CMK (cell line): ENCODE data around the gene IFT88.

Experiments used
- DNase-seq: peaks from one replicate; pipeline ENCODE4 v3.0.0-alpha.2; 2010; ENCODE audit warnings: low read depth

The IFT88 gene

DNA sequence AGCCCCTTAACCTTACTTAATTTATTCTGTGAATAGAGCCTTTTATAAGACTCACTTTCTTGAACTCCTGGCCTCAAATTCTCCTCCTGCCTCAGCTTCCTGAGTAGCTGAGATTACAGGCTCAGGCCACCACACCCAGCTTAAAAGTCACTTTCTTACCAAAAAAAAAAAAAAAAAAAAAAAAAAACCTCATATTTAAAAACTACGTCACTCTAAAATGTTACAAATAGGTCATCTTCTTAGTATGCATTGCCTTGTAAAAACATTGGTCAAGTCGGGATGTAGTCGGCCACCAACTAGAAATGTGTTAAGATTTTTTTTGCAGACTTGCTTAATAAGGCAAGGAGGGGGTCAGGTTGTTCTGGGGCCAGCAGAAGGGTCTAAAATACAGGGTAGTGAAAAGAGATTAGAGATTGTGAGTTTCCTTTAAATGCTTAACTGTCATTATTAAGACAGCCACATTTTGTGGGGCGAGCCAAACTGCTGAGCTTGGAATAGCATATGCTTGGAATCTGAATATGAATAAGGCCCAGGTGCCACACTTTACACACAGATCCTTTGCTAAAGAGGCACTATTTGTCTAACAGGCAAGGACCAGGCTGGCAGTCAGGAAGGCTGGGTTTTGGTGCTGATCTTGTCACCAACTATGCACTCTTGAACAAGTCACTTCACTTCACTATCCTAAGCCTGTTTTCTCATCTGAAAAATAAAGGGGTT lies 120.1 kb downstream of the IFT88 start:
- DNase-seq = no peak

DNA sequence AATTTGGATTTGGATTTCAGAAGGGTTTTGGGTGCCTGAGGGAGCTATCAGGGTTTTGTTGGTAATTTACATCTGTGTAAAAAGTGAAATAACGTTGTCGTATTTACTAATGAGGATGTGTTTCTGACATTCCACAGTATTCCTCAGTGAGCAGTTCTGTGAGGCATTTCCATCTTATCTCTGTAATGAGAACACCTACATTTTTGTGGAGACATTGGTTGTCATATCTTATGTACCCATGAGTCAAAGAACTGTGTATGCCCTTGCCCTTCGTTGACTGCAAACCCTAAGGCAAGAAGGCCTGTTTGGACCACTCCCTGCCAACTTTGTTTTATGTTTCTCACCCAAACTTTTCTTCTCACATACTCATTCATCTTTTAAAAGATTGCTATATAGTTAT lies 122.3 kb downstream of the IFT88 start:
- no peak for DNase-seq

DNA sequence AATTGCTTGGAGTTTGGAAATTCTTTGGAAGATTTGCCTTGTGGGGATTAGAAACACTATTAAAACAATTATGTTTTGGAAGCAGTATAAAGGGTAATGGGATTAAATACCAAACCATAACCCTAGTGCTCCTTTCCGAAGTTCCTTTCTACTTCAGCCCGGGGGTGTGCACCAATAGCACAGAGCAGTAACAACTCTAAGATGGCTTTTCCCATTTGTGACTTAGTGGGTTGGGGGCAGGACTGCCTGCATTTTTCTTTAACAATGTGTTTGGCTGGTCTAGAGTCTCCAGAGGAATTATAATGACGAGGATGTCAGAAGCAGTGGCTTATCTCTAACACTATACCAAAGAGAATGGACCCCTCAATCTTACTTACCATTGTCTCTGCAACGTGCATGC lies 124.7 kb downstream of the IFT88 start:
- no peak for DNase-seq

DNA sequence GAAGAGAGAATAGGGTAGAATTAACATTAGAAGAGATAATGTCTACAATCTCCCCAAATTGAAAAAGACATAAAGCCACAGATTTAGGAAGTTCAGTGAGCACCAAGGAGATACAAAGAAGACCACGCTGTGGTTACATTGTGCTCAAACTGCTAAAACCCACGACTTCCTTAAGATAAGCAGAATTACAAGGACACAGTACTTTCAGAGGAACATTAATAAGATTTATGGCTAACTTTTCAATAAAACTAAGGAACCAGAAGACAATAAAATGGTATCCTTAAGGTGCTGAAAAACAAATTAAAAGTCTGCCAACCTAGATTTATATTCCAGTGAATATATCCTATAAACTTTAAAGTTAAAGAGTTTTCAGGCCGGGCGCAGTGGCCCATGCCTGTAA lies 129.1 kb downstream of the IFT88 start:
- no peak for DNase-seq

DNA sequence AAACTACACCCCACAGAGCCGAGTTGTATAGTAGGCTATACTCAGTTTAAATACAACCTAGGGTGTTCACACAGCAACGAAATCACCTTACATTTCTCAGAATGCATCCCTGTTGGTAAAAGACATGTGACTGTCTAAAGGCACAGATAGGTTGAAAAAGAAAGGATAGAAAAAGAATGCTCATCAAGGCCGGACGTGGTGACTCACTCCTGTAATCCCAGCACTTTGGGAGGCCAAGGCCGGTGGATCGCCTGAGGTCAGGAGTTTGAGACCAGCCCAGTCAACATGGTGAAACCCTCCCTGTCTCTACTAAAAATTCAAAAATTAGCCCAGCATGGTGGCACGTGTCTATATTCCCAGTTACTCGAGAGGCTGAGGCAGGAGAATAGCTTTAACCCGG lies 132.8 kb downstream of the IFT88 start:
- DNase-seq = no peak

DNA sequence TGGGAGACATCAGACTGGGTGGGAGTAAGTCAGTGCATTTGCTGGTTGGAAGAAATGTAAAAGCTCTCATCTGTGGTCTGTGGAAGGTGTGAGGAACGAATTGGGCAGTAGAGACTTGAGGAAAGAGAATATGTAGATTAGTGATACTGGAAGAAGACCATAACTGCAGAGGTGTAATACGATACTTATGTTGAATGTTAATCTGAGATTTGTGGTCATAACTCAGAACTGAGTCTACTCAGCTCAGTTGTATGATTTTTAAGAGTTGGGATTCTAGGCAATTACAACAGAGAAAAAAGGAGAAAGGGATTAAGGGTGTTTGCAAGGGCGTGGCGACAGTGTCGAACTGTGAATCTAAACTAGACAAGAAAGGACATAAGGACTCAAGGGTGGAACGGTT lies 133.3 kb downstream of the IFT88 start:
- DNase-seq = no peak

DNA sequence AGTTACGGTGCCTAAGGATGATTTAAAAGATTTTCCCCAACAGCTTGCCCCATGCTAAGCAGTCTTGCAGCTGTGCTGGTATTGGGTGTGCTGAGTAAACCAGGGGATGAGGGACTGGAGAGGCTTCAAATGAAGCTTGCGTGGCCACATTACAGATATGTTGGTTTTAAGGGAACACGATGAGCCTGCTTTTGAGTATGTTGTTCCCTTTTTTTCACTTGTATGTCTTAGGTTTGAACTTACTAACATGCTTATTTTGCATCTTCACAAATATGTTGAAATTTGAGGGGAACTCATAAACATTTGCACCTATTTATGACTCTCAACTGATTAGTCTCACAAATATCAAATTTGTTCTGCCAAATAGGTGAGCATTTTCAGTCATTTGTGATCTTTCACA lies 134.5 kb downstream of the IFT88 start:
- no peak for DNase-seq

DNA sequence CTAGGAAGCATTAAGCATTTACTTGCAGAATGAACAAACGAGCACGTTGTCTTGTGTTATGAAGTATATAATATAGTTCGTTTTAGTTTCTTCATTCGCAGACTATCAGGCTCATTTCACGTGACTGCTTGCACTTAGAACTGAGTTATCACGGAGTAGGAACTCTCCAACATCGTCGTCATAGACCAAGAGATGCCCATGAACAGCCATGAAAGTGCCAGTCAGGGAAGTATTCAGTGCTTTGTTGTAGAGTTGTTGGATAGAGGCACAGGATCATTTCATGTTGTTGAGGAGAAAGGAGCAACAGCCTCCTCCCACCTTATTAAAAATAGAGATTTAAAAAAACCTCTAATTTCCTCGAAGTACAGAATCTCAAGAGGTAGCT lies 135.6 kb downstream of the IFT88 start:
- no peak for DNase-seq

DNA sequence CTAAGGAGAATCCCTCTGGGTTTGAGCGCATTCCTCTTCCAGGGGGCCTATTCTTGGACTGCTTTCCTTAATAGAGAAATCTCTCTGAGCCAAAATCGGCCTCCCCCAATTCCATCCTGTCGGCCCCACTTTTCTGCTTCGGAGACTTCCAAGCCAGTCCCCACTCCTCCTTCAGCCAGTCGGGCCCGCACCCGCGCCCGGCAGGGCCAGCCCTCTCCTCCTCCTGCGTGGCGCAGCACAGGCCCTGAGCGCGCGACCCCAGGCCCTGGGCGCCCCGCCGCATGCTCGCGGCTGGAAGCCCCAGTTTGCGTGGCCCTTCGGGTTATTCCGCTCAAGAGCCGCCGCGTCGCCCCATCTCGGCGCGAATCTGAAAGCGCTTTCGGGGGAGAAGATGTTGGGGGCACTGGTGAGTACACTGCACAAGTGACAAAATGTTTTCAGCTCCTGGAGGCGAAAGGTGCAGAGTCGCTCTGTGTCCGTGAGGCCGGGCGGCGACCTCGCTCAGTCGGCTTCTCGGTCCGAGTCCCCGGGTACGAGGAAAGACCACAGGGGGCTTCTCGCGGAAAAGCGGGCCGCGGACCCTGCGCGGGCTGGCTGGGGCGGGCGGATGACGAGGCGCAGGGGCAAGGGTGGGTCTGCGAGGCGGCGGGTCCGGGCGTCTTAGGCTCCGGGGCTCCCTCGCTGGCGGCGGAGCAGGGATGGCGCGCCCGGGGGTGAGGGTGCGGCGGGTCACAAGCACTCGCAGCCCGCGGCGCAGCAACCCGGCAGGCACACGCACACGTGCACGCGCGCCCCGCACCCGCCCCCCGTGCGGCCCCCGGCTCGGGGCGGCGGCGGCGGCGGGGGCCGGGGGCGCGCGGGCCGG lies 136.2 kb downstream of the IFT88 start, which contains the start of gene IL17D:
IL17D (plus strand) TSS at position 785 of the 865 bp plus-strand sequence. CDS start 303 bp downstream, outside the sequence.
- no peak for DNase-seq

DNA sequence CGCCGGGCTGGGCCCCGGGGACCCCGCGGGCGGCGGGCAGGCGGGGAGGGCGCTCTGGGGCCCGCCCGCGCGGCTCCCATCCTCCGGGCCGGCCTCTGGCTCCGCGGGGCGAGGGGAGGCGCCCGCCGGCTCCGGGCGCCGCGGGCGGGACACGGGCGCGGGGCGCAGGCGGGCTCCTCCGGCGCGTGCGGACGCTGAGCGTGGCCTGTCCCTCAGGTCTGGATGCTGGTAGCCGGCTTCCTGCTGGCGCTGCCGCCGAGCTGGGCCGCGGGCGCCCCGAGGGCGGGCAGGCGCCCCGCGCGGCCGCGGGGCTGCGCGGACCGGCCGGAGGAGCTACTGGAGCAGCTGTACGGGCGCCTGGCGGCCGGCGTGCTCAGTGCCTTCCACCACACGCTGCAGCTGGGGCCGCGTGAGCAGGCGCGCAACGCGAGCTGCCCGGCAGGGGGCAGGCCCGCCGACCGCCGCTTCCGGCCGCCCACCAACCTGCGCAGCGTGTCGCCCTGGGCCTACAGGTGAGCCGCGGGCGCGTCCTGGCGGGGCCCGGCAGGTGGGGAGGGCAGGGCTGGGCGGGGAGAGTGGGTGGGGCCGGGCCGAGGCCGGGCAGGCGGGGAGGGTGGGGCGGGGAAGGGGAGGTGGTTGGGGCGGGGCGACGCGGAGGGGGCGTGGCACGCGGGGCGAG lies 137.0 kb downstream of the IFT88 start:
- DNase-seq = no peak

DNA sequence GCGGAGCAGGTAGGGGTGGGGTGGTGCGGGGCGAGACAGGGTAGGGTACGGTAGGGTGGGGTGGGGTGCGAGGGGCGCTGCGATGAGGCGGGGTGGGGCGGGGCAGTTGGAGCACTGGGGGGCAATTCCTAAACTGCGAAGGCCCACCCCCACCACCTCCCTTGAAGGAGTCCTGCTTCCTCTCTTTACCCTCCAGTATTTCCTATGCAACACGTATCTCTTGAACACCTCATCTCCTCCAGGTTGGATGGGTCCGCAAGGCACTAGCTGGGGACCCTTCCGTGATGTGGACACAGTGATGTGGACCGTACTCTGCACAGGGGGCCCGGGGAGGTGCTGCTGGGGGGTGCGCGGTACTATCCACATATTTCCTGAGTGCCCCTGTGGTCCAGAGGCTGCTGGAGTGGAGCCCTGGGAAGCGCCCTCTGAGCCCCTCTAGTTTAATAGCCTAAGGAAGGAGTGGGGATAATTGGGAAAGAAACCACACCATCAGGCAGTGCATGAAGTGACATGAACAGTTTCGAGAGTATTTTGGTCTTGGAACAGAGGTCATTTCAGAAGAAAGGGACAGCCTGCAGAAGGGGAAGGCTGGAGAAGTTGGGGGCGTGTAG lies 137.6 kb downstream of the IFT88 start:
- DNase-seq = no peak

DNA sequence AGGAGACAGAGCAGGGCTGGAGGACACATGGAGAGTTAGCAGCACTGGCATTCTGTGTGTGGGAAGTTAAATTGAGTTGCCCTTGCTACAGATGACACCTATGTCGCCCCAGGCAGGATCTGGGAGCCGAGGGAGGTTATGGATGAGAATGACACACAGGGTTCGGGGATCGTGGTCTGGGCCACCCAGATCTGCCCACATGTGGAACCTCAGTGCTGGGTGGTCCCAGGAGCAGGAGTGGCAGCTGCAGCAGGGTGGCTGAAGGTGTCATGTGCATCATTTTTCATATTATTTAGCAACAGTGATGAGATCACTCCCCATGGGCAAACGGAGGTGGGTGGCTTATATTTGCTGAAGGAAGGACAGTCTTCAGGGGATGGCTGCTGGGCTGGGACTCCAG lies 139.7 kb downstream of the IFT88 start:
- DNase-seq = no peak

DNA sequence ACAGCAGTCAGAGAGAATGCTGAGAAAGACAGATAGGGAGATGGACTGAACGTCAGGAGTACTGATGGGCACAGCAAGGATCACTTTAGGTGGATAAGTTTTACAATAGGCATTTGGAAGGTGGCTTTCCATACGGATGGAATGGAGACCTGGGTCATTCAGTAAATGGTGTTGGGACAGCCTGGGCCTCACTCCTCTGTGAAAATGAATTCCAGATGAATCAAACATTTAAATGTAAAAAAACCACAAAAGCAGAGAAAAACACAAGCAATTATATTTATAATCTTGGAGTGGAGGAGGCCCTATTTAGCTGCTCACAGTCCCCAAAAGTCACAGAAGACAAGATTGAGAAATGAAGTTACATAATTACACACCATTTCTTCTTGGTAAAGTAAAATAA lies 141.3 kb downstream of the IFT88 start:
- DNase-seq = no peak

DNA sequence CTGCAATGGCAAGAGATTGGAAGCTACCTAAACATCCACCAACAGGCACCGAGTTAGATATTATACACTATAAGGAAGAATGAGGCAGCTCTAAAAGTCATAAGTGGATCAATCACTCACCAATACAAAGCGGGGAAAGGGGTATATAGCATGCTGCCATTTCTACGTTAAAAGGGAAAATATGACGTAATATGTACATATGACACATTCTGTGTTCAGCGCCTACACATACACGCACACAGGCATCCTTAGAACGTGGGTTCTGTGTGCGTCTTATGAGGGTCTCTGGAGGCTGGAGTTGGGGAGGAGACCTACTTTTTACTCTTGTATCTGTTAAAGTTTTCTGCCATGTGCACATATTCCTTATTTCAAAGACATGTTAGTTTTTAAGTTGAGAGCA lies 142.4 kb downstream of the IFT88 start:
- DNase-seq = no peak

DNA sequence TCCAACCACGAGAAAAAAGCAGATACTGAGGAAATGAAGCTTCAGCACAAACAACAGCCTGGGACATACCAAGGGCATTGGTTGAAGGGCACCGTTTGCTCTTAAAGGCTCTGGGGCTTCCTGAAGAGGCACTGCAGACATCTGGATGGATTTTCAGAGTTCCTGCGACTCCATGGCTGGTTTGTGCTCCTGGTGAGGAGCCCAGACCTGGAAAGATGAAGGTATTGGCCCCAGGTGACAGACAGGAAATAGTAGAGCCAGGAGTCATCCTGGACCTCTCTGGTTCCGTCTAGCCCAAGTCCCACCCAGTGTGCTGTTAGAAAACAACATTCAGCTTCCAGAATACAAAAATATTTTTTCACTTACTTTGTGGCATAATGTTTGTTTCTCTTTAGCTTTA lies 142.8 kb downstream of the IFT88 start:
- no peak for DNase-seq

DNA sequence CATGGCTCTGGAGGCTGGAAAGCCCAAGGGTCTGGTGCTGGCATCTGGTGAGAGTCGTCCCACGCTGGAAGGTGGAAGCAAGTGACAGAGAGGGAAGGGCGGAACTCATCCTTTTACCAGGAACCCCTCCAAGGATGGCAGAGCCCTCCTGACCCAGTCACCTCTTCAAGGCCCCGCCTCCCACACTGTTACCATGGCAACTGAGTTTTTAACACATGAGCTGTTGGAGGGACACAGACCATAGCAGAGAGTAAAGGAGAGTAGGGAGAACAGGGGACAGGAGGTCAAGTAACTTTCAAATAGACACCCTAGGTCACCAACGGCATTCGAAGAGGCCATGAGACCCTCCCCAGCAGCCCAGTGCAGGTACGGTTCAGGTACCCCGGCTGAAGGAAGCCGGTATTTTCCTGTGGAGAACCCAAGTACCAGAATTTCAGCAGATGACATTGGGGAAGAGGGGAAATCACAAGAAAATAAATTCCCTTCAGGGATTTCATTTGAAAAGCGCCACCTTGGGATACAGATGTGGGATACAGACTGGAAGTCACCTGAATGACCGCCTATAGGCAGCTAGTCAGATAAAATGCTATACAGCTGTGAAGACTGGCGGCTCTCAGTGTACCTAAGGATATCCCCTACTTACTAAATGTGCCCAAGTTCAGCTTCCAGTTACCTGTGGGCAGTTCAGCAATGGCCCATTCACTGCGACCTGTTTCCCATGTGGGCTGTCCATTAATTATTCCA lies 144.5 kb downstream of the IFT88 start:
- no peak for DNase-seq

DNA sequence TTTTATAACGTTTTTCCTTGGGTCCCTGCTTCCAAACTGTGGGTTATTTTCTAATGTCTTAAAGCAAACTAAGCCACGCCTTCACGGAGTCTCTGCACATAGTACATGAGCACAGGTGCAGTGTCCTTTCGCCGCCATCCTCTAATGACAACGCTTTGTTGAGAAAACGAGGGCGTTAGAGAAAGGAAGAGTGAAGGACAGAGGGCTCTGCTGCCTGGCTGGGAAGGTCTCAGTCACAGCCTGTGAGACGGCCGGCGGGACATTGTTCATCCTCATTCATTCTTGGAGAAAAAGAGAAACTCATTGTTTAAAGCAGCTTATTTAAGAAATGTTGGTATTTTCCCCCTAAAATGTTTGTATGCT lies 146.0 kb downstream of the IFT88 start:
- no peak for DNase-seq

DNA sequence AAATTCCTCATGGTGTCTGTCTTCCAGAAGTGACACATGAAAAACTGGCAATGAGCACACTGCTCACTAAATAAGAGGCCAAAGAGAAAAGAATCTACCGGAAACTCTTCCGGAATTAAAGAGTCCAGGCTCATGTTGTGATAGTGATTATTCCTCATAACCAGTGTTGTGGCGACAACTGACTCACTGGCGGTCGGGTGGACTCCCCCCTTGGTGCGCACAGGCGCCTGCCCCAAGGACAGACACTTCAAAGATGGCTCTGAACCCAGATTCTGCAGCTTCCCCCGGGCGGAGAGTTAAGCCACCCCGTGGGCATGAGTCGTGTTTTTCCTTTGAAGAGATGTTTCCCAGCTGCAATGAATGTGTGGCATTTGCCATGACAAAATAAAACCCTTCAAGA lies 146.8 kb downstream of the IFT88 start:
- no peak for DNase-seq

DNA sequence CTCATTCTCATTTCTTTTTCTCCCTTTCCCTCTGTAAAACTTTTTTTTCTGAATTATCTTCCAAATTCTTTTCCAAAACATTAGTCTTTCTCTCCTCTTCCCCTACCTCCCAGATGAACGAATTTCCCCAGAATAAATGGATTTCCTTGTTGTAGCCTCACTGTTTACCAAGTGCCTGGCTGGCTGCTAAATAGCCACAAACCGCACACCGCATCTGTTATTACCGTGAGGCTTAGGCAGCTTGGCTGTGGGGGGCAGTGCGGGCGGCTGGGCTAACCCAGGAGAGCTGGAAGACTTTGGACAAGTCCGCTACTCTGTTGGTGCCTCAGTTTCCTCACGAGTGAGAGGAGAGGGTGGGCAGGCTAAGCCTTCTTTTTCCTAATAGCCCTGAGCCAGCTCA lies 147.2 kb downstream of the IFT88 start:
- DNase-seq = no peak

DNA sequence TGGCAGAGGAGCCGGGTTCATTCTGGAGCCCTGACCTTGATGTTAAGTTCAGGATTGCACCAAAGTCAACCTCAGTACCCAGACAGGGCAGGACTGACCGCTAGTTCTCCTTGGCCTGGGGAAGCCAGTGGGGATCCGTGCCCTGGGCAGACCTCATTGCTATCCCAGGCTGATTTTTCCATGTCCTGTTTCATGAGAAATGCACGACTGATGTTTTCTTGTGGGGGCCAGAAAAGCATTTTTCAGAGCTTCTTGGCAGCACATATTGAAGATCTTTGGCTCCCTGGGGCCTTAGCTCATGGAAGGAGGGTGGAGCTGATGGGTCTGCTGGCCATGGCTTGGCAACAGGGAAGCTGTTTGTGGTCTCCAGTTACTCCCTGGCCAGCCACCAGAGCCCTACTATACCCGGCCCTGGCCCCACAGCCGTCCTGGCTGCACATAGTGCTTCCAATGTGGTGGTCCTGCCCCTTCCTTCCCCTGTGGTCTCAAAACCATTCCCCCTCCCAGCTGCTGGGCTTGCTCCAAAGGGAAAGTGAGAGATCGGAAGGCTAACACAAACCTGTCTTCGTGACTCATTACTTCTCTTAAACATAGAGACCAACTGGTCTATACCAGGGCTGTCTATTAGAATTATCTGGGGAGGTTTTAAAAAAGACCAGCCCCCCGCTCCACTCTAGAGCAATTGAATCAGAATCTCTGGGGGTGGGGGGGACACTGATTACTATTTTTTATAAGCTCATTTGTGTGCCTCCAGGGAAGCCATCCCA lies 147.8 kb downstream of the IFT88 start:
- DNase-seq = no peak

DNA sequence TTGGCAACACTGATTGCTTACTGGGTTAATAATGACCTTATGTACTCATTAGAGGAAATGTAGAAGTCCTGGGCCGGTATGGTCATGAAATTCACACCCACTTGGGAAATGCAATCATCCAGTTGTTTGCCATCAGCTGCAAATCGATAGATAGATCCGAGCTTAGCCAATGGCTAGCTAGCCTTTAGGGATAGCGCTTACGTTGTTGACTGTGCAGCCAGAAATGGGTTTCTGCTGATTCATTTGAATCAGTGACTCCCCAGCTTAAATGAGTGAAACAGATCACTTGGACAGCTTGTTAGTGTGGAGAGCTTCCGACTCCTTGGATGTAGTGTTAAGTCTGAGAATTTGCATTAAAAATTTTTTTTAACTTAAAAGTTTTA lies 148.4 kb downstream of the IFT88 start:
- DNase-seq = no peak
